CD4-positive, alpha-beta memory T cell (primary cell): ENCODE results near the gene MAP4K3. TPM values are rescaled to one million over a fixed set of nuclear protein-coding genes. Genes with fewer than 3 reads are reported as not detected.

Source experiments
- CTCF ChIA-PET: fragments of 350-600 bp; sonication (Branson Sonifier 250); formaldehyde crosslinking; loops from one replicate; lab custom pipeline; 2021; ENCODE audit warnings: inconsistent platforms; ENCODE audit not compliant: partially characterized antibody; lab: Charles Lee
- POLR2A ChIA-PET: fragments of 350-600 bp; sonication (Branson Sonifier 250); formaldehyde crosslinking; loops from one replicate; lab custom pipeline; 2021; ENCODE audit not compliant: partially characterized antibody; lab: Charles Lee
- DNase-seq, 5 donors: peaks; one replicate each; pipeline versions ENCODE4 v3.0.0 to v3.0.0-alpha.2; 2020 to 2022; ENCODE audit warnings: mixed read lengths in 1 of 5
- H3K27ac ChIP-seq: one replicate; pipeline ENCODE4 v1.7.0; 2013; ENCODE audit warnings: low read depth, low read length
- H3K27me3 ChIP-seq: 2 replicates; pipeline ENCODE4 v1.7.0; 2013; ENCODE audit warnings: mild to moderate bottlenecking, low read length, moderate library complexity; ENCODE audit not compliant: insufficient read depth
- H3K36me3 ChIP-seq: 2 replicates; pipeline ENCODE4 v1.7.0; 2013; ENCODE audit warnings: mild to moderate bottlenecking, low read length, moderate library complexity; ENCODE audit not compliant: insufficient read depth
- H3K4me1 ChIP-seq: 2 replicates; pipeline ENCODE4 v1.7.0; 2013; ENCODE audit warnings: mild to moderate bottlenecking, low read length, moderate library complexity; ENCODE audit not compliant: insufficient read depth
- H3K4me3 ChIP-seq, 2 donors: one replicate each; pipeline ENCODE4 v1.7.0; 2013; ENCODE audit warnings: low read length in 2 of 2, mild to moderate bottlenecking in 1 of 2
- H3K9me3 ChIP-seq, 2 donors: one replicate each; pipeline ENCODE4 v1.7.0; 2013; ENCODE audit warnings: low read length in 2 of 2, control low read depth in 1 of 2; ENCODE audit not compliant: control insufficient read depth in 1 of 2
- H3K27ac Mint-ChIP-seq, 7 donors: one replicate each; pipeline ENCODE4 v1.8.0; 2020 to 2021; ENCODE audit warnings: mixed read lengths in 7 of 7, mild to moderate bottlenecking in 6 of 7, inconsistent platforms in 3 of 7, moderate library complexity in 3 of 7
- H3K27me3 Mint-ChIP-seq, 2 donors: one replicate each; pipeline ENCODE4 v1.8.0; 2020 to 2021; ENCODE audit warnings: mixed read lengths in 2 of 2
- H3K36me3 Mint-ChIP-seq, 2 donors: one replicate each; pipeline ENCODE4 v1.8.0; 2020 to 2021; ENCODE audit warnings: mixed read lengths in 2 of 2, inconsistent platforms in 1 of 2, mild to moderate bottlenecking in 1 of 2
- H3K4me1 Mint-ChIP-seq, 4 donors: one replicate each; pipeline ENCODE4 v1.8.0; 2020 to 2021; ENCODE audit warnings: mixed read lengths in 4 of 4, mild to moderate bottlenecking in 1 of 4
- H3K4me3 Mint-ChIP-seq, 8 donors: one replicate each; pipeline ENCODE4 v1.8.0; 2020 to 2021; ENCODE audit warnings: mixed read lengths in 8 of 8, mild to moderate bottlenecking in 7 of 8, moderate library complexity in 6 of 8, inconsistent platforms in 3 of 8
- H3K9me3 Mint-ChIP-seq, 8 donors: one replicate each; pipeline ENCODE4 v1.8.0; 2020 to 2021; ENCODE audit warnings: mixed read lengths in 8 of 8, mild to moderate bottlenecking in 5 of 8, inconsistent platforms in 3 of 8, moderate library complexity in 1 of 8
- intact Hi-C: fragments of 100-400 bp; cut with micrococcal nuclease; formaldehyde crosslinking; loops from one replicate; pipeline ENCODE4 v1.15.1; 2023
- polyA plus RNA-seq, 2 donors: library from polyadenylated mRNA; unstranded; fragments of 300-500 nt; fragmentation: Illumina TruSeq; gene quantifications; one replicate each; pipeline ENCODE4 v1.2.3, GENCODE V29; 2021
- total RNA-seq, 2 experiments: library from RNA; stranded (reverse); gene quantifications; one replicate each; pipeline ENCODE4 v1.2.3, GENCODE V29; 2021

Gene MAP4K3
- total and polyA plus RNA-seq, 4 experiments from 2014 or later, result 1.7 to 18.1 (median 9.4) TPM

GRCh38 chr2:39479696-39480095, 42.6 kb upstream of the MAP4K3 start:
- no peak overlapping the region for H3K4me3 Mint-ChIP-seq
- H3K27ac ChIP-seq, result no peak overlapping the region
- no peaks in the 10 kb centered on the region for H3K27me3 ChIP-seq
- H3K36me3 ChIP-seq, result no peaks in the 10 kb centered on the region
- DNase-seq, result no peak
- no peaks in the 10 kb centered on the region for H3K9me3 ChIP-seq
- H3K27ac Mint-ChIP-seq, result no peak overlapping the region
- no peaks in the 10 kb centered on the region for H3K4me1 ChIP-seq
- H3K36me3 Mint-ChIP-seq, result peaks cover 7 to 21% of the 10 kb centered on the region in 2 donors
- intact Hi-C loops, result no loop called here
- CTCF ChIA-PET, result no interaction called here
- H3K4me3 ChIP-seq, result no peak overlapping the region
- POLR2A ChIA-PET, result no interaction called here
- H3K27me3 Mint-ChIP-seq, result peaks cover 0 to 2% of the 10 kb centered on the region in 2 donors
- H3K9me3 Mint-ChIP-seq, result peaks cover 0 to 2% (median 0%) of the 10 kb centered on the region in 8 donors
- H3K4me1 Mint-ChIP-seq, result peaks cover 0 to 3% (median 0%) of the 10 kb centered on the region in 4 donors

- Mint-ChIP-seq H3K9me3 (peaks cover 0 to 2% (median 0%) of the 10 kb centered on the region in 8 donors), H3K4me3 (no peak overlapping the region), H3K27me3 (peaks cover 0 to 2% of the 10 kb centered on the region in 2 donors), H3K27ac (no peak overlapping the region), H3K36me3 (peaks cover 7 to 25% of the 10 kb centered on the region in 2 donors), H3K4me1 (peaks cover 0 to 3% (median 0%) of the 10 kb centered on the region in 4 donors)
- intact Hi-C loops, result no loop called here
- no peak overlapping the region for H3K27ac ChIP-seq
- no peaks in the 10 kb centered on the region for H3K4me1 ChIP-seq
- no peaks in the 10 kb centered on the region for H3K27me3 ChIP-seq
- no peaks in the 10 kb centered on the region for H3K36me3 ChIP-seq
- ChIA-PET CTCF (interaction anchor here (0.6 kb wide), 1 partner anchor 11 kb away, joined by 4 read pairs; no protein-coding TSS in a partner anchor), POLR2A (no interaction called here)
- no peak overlapping the region for H3K4me3 ChIP-seq
- no peaks in the 10 kb centered on the region for H3K9me3 ChIP-seq
- no peak for DNase-seq
These were observed 42.1 kb upstream of the MAP4K3 start for GRCh38 chr2:39479053-39479670.

- peaks cover 0 to 1% (median 0%) of the 10 kb centered on the region in 4 donors for H3K4me1 Mint-ChIP-seq
- DNase-seq, result no peak
- H3K4me3 ChIP-seq, result no peak overlapping the region
- no peaks in the 10 kb centered on the region for H3K27me3 ChIP-seq
- no peak overlapping the region for H3K27ac ChIP-seq
- H3K36me3 ChIP-seq, result no peaks in the 10 kb centered on the region
- peaks cover 0 to 2% (median 0%) of the 10 kb centered on the region in 8 donors for H3K9me3 Mint-ChIP-seq
- no peak overlapping the region for H3K4me3 Mint-ChIP-seq
- H3K27me3 Mint-ChIP-seq, result no peaks in the 10 kb centered on the region
- ChIA-PET CTCF (no interaction called here), POLR2A (no interaction called here)
- intact Hi-C loops, result no loop called here
- peaks cover 7 to 25% of the 10 kb centered on the region in 2 donors for H3K36me3 Mint-ChIP-seq
- H3K27ac Mint-ChIP-seq, result peak overlapping the region in 1 of 7 donors; percentile 57
- H3K4me1 ChIP-seq, result no peaks in the 10 kb centered on the region
- no peaks in the 10 kb centered on the region for H3K9me3 ChIP-seq
These were observed 39.4 kb upstream of the MAP4K3 start for GRCh38 chr2:39476524-39476923.

GRCh38 chr2:39475006-39475405, 37.9 kb upstream of the MAP4K3 start:
- Mint-ChIP-seq H3K27me3 (no peaks in the 10 kb centered on the region), H3K36me3 (peaks cover 7 to 25% of the 10 kb centered on the region in 2 donors), H3K27ac (no peak overlapping the region), H3K4me1 (peaks cover 0 to 3% (median under 1%) of the 10 kb centered on the region in 4 donors), H3K9me3 (peaks cover 0 to 2% (median 0%) of the 10 kb centered on the region in 8 donors), H3K4me3 (no peak overlapping the region)
- Histone ChIP-seq H3K9me3 (no peaks in the 10 kb centered on the region), H3K36me3 (no peaks in the 10 kb centered on the region), H3K4me1 (no peaks in the 10 kb centered on the region), H3K27ac (no peak overlapping the region), H3K27me3 (no peaks in the 10 kb centered on the region), H3K4me3 (no peak overlapping the region)
- intact Hi-C loops, result no loop called here
- ChIA-PET CTCF (no interaction called here), POLR2A (no interaction called here)
- DNase-seq, result no peak

GRCh38 chr2:39470580-39470979, 33.5 kb upstream of the MAP4K3 start:
- Histone ChIP-seq H3K4me3 (no peak overlapping the region), H3K27me3 (no peaks in the 10 kb centered on the region), H3K9me3 (no peaks in the 10 kb centered on the region), H3K36me3 (no peaks in the 10 kb centered on the region), H3K4me1 (no peaks in the 10 kb centered on the region), H3K27ac (no peak overlapping the region)
- intact Hi-C loops, result no loop called here
- no peak overlapping the region for H3K27ac Mint-ChIP-seq
- H3K9me3 Mint-ChIP-seq, result no peaks in the 10 kb centered on the region
- peaks cover 0 to 6% (median 3%) of the 10 kb centered on the region in 4 donors for H3K4me1 Mint-ChIP-seq
- no peak for DNase-seq
- ChIA-PET CTCF (no interaction called here), POLR2A (no interaction called here)
- no peaks in the 10 kb centered on the region for H3K27me3 Mint-ChIP-seq
- H3K4me3 Mint-ChIP-seq, result no peak overlapping the region
- H3K36me3 Mint-ChIP-seq, result peaks cover 0 to 4% of the 10 kb centered on the region in 2 donors

- intact Hi-C loops, result no loop called here
- Mint-ChIP-seq H3K4me1 (peaks cover 0 to 6% (median 3%) of the 10 kb centered on the region in 4 donors), H3K36me3 (peaks cover 0 to 4% of the 10 kb centered on the region in 2 donors), H3K9me3 (no peaks in the 10 kb centered on the region), H3K27ac (no peak overlapping the region), H3K27me3 (no peaks in the 10 kb centered on the region), H3K4me3 (no peak overlapping the region)
- H3K4me3 ChIP-seq, result no peak overlapping the region
- H3K27ac ChIP-seq, result no peak overlapping the region
- CTCF ChIA-PET, result no interaction called here
- H3K36me3 ChIP-seq, result no peaks in the 10 kb centered on the region
- H3K9me3 ChIP-seq, result no peaks in the 10 kb centered on the region
- no peak for DNase-seq
- POLR2A ChIA-PET, result no interaction called here
- H3K4me1 ChIP-seq, result no peaks in the 10 kb centered on the region
- no peaks in the 10 kb centered on the region for H3K27me3 ChIP-seq
These were observed 32.7 kb upstream of the MAP4K3 start for GRCh38 chr2:39469807-39470206.

- H3K4me3 Mint-ChIP-seq, result no peak overlapping the region
- POLR2A ChIA-PET, result no interaction called here
These were observed 31.7 kb upstream of the MAP4K3 start for GRCh38 chr2:39468579-39469451.

More at GRCh38 chr2:39468579-39469451, 31.7 kb upstream of the MAP4K3 start:
- H3K27me3 Mint-ChIP-seq, result no peaks in the 10 kb centered on the region
- no peak for DNase-seq
- peak overlapping the region in 1 of 7 donors; percentile 37 for H3K27ac Mint-ChIP-seq
- Histone ChIP-seq H3K4me1 (no peaks in the 10 kb centered on the region), H3K27ac (no peak overlapping the region), H3K36me3 (no peaks in the 10 kb centered on the region), H3K4me3 (no peak overlapping the region), H3K27me3 (no peaks in the 10 kb centered on the region), H3K9me3 (no peaks in the 10 kb centered on the region)
- no peaks in the 10 kb centered on the region for H3K9me3 Mint-ChIP-seq
- intact Hi-C loops, result no loop called here
- H3K36me3 Mint-ChIP-seq, result no peaks in the 10 kb centered on the region
- CTCF ChIA-PET, result no interaction called here
- peaks cover 0 to 6% (median 3%) of the 10 kb centered on the region in 4 donors for H3K4me1 Mint-ChIP-seq
